ENCODE measurements around the gene DLG2.

- TF ChIP-seq NFIC (IDR thresholded peaks at IDR 0.05), result no peak
- TF ChIP-seq, protein P1, sequence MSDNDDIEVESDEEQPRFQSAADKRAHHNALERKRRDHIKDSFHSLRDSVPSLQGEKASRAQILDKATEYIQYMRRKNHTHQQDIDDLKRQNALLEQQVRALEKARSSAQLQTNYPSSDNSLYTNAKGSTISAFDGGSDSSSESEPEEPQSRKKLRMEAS (IDR thresholded peaks at IDR 0.05), result no peak
Measured at GRCh38 chr11:84549217-84549616, 1077.9 kb downstream of the DLG2 start.
